Mesendoderm (in vitro differentiated cells): ENCODE measurements around the gene PKP3.

ENCODE experiments used
- DNase-seq: peaks from one replicate; pipeline ENCODE4 v3.0.0; 2013
- H2AK5ac ChIP-seq: 2 replicates; pipeline ENCODE4 v1.6.1; 2013; ENCODE audit warnings: low read length, inconsistent platforms
- H2BK120ac ChIP-seq: 2 replicates; pipeline ENCODE4 v1.6.1; 2013; ENCODE audit warnings: low read depth, mild to moderate bottlenecking, low read length, moderate library complexity, mixed read lengths
- H2BK15ac ChIP-seq: replicated peaks from 2 replicates; pipeline ENCODE4 v1.6.1; 2013; ENCODE audit warnings: low read depth, mild to moderate bottlenecking, moderate library complexity
- H2BK5ac ChIP-seq: 2 replicates; pipeline ENCODE4 v1.6.1; 2013; ENCODE audit warnings: low read length, inconsistent platforms
- H3K18ac ChIP-seq: 2 replicates; pipeline ENCODE4 v1.6.1; 2013; ENCODE audit warnings: mild to moderate bottlenecking, low read length, mixed read lengths
- H3K23ac ChIP-seq: one replicate; pipeline ENCODE4 v1.6.1; 2013; ENCODE audit warnings: low read length
- H3K27ac ChIP-seq: 2 replicates; pipeline ENCODE4 v1.5.1; 2013; ENCODE audit warnings: low read depth, mild to moderate bottlenecking, inconsistent platforms, low read length, moderate library complexity
- H3K27me3 ChIP-seq: 2 replicates; pipeline ENCODE4 v1.6.1; 2013; ENCODE audit warnings: low read length, control low read depth, mild to moderate bottlenecking, inconsistent platforms; ENCODE audit not compliant: insufficient read depth, poor library complexity
- H3K36me3 ChIP-seq: 2 replicates; pipeline ENCODE4 v1.6.1; 2013; ENCODE audit warnings: low read length, inconsistent platforms; ENCODE audit not compliant: control insufficient read depth, insufficient read depth
- H3K4ac ChIP-seq: one replicate; pipeline ENCODE4 v1.6.1; 2013; ENCODE audit warnings: low read depth, mild to moderate bottlenecking, low read length, moderate library complexity
- H3K4me1 ChIP-seq: 2 replicates; pipeline ENCODE4 v1.6.1; 2013; ENCODE audit warnings: low read depth, low read length, inconsistent platforms; ENCODE audit not compliant: control insufficient read depth
- H3K4me2 ChIP-seq: 2 replicates; pipeline ENCODE4 v1.6.1; 2013; ENCODE audit warnings: low read length
- H3K4me3 ChIP-seq: 2 replicates; pipeline ENCODE4 v1.5.1; 2013; ENCODE audit warnings: mild to moderate bottlenecking, low read length
- H3K56ac ChIP-seq: one replicate; pipeline ENCODE4 v1.6.1; 2013; ENCODE audit warnings: low read length
- H3K79me1 ChIP-seq: 2 replicates; pipeline ENCODE4 v1.6.1; 2013; ENCODE audit warnings: low read length, inconsistent platforms
- H3K79me2 ChIP-seq: 2 replicates; pipeline ENCODE4 v1.6.1; 2013; ENCODE audit warnings: mild to moderate bottlenecking, low read length; ENCODE audit not compliant: control insufficient read depth, insufficient read depth
- H3K9ac ChIP-seq: 2 replicates; pipeline ENCODE4 v1.6.1; 2013; ENCODE audit warnings: low read length, inconsistent platforms
- H4K5ac ChIP-seq: one replicate; pipeline ENCODE4 v1.6.1; 2013; ENCODE audit warnings: low read length
- H4K8ac ChIP-seq: one replicate; pipeline ENCODE4 v1.6.1; 2013; ENCODE audit warnings: low read depth, mild to moderate bottlenecking, control low read depth, low read length, moderate library complexity
- WGBS: extraction: QIAGEN DNeasy Blood & Tissue Kit; methylation state at CpG from one replicate; pipeline ENCODE4 v1.1.7; 2013; ENCODE audit warnings: low lambda C conversion rate, missing lambda C conversion rate; ENCODE audit not compliant: insufficient coverage; ENCODE audit errors: extremely low coverage; 5-methylcytosine and 5-hydroxymethylcytosine counted together

The PKP3 gene

DNA sequence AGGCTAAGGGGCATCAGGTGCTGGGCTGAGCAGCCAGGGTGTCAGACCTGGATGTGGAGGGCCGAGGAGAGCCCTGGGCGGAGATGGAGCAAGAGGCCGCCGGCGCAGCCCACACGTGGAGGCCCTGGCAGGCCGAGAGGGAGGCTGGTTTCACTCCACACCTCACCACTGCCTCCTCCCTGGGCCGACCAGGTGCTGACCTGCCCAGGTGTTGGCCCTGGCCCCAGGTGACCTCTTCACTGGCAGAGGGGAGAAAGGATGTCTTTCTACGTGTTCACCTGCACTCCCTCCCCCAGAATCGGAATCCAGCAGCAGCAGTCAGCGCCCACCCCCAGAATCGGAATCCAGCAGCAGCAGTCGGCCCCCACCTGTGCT, 47.0 kb downstream of the PKP3 start:
- peak overlapping the region; percentile 70 for H3K9ac ChIP-seq
- H3K23ac ChIP-seq: no peak overlapping the region
- no peaks in the 10 kb centered on the region for H3K79me2 ChIP-seq
- no peaks in the 10 kb centered on the region for H3K4me1 ChIP-seq
- H3K4me3 ChIP-seq: no peak overlapping the region
- no peak overlapping the region for H2BK5ac ChIP-seq
- H4K8ac ChIP-seq: no peak overlapping the region
- no peak overlapping the region for H2BK120ac ChIP-seq
- WGBS: no CpG with 5 or more reads among the region's 13 CpGs
- H3K56ac ChIP-seq: no peak overlapping the region
- H3K18ac ChIP-seq: no peak overlapping the region
- no peak overlapping the region for H3K27ac ChIP-seq
- no peak for DNase-seq
- no peak overlapping the region for H3K4ac ChIP-seq
- H4K5ac ChIP-seq: no peak overlapping the region
- no peaks in the 10 kb centered on the region for H3K27me3 ChIP-seq
- no peaks in the 10 kb centered on the region for H3K36me3 ChIP-seq
- no peak overlapping the region for H2BK15ac ChIP-seq
- no peak overlapping the region for H3K4me2 ChIP-seq
- no peak overlapping the region for H2AK5ac ChIP-seq
- no peaks in the 10 kb centered on the region for H3K79me1 ChIP-seq

DNA sequence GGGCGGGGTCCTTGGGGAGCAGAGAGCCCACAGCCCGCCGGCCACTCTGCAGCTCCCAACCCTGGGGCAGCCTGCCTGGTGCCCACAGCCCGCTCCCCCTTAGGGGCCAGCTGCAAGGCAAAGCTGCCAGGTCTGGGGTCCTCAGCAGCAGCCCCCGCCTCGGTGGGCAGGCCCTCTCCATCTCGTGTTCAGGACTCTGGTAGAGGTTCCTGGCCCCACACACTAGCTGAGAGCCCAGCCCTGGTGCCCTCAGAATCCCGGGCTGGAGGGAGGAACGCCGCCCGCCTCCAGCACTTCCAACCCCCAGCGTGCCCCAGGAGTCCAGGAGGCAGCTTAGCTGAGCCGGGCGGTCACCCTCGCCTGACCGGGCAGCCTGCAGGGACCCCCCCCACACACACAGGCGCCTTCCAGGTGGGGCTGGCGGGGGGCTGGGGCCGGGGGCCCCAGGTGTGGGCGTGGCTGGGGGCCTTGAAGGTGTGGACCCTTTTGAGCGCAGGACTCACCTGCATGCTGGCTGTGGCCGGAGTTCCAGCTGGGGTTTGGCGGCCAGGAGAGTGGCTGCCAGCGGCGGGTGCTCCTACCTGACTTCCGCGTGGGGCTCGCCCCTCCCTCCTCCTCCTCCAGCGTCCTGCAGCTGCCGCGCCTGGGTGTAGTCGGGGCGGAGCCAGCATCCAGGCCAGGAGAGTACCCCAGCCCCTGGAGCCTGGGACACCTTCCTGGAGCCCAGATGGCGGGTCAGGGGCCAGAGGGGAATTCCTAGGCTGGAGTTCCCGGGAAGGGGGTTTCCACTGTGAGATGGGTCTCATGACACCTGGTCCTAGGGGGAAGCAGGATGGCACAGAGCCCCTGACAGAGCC, 47.6 kb downstream of the PKP3 start, which contains the start of gene ANO9:
Gene ANO9, minus strand, starts transcription at position 594 of the 857 bp plus-strand sequence. Its CDS starts 85 bp downstream, at position 509.
- peak; percentile 32 for DNase-seq
- Histone ChIP-seq H3K4ac (peak within 1 kb of the TSS; percentile 83), H3K23ac (no peak within 1 kb of the TSS), H3K4me3 (no peak within 1 kb of the TSS), H3K79me2 (no peaks in the 10 kb centered on the region), H3K27ac (no peak within 1 kb of the TSS), H2AK5ac (no peak within 1 kb of the TSS), H4K8ac (no peak within 1 kb of the TSS), H3K36me3 (no peaks in the 10 kb centered on the region), H3K56ac (peak within 1 kb of the TSS; percentile 76), H4K5ac (no peak within 1 kb of the TSS), H2BK15ac (no peak within 1 kb of the TSS), H3K27me3 (no peaks in the 10 kb centered on the region), H2BK120ac (no peak within 1 kb of the TSS), H2BK5ac (no peak within 1 kb of the TSS), H3K79me1 (no peaks in the 10 kb centered on the region), H3K4me2 (peak within 1 kb of the TSS; percentile 36), H3K9ac (peak within 1 kb of the TSS; percentile 70), H3K4me1 (no peaks in the 10 kb centered on the region), H3K18ac (peak within 1 kb of the TSS; percentile 86)
- no CpG with 5 or more reads among the region's 35 CpGs for WGBS

DNA sequence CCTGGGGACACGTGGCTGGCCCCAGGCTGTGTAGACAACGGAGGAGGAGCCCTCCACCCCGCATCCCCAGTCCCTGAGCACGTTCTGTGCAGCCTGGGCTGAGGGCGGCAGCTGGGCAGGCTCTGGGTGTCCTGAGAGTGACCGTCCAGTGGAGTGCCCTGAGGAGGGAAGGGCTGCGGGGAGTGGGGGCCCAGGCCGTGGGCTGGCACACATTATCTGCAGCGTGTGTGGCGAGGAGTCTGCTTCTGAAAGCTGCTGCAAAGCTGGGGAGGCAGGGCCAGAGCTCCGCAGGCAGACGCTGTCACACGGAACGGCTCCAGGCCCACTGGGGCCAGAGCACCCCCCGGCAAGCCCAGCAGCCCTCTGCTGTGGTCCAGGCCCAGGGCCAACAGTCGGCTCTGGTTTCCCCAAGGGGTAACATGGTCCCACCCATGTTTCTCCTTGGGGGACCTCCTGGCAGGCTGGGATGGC, 48.6 kb downstream of the PKP3 start:
- H3K27ac ChIP-seq: no peak overlapping the region
- no peak for DNase-seq
- H3K4me2 ChIP-seq: no peak overlapping the region

DNA sequence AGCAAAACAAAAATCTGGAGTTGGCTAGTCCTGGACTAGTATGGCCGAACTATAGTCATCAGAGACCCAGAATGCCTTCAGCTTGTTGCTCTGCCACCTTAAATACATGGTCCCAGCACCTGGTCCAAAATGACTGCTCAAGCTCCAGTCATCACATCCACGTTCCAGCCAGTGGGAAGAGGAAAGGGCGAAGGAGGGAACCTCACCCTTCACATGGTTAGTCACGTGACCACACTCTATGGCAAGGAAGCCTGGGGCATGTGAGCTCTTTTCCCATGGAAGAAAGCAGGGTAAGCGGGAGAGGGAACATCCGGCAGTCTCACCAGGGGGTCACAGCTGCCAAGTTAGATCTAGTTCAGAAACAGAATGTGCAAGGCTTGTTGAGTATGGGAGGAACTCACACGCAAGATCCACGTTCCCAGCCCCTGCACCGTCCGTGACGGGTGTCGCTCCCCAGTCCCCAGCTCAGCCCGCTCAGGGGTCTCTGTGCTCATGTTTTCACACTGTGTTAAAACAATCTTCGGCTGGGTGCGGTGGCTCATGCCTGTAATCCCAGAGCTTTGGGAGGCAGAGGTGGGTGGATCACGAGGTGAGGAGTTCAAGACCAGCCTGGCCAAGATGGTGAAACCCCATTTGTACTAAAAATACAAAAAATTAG, 49.7 kb downstream of the PKP3 start:
- no peak overlapping the region for H2BK5ac ChIP-seq
- no peak overlapping the region for H3K23ac ChIP-seq
- no peak overlapping the region for H2BK120ac ChIP-seq
- WGBS: no CpG with 5 or more reads among the region's 16 CpGs
- no peak overlapping the region for H3K9ac ChIP-seq
- no peaks in the 10 kb centered on the region for H3K79me1 ChIP-seq
- H4K5ac ChIP-seq: no peak overlapping the region
- no peak overlapping the region for H3K56ac ChIP-seq
- no peak overlapping the region for H2AK5ac ChIP-seq
- H3K79me2 ChIP-seq: no peaks in the 10 kb centered on the region
- H3K18ac ChIP-seq: no peak overlapping the region
- H3K4me2 ChIP-seq: no peak overlapping the region
- H3K4me3 ChIP-seq: no peak overlapping the region
- no peaks in the 10 kb centered on the region for H3K36me3 ChIP-seq
- no peaks in the 10 kb centered on the region for H3K4me1 ChIP-seq
- H3K27me3 ChIP-seq: no peaks in the 10 kb centered on the region
- no peak overlapping the region for H3K4ac ChIP-seq
- H3K27ac ChIP-seq: no peak overlapping the region
- DNase-seq: peak; percentile 41
- H4K8ac ChIP-seq: no peak overlapping the region
- no peak overlapping the region for H2BK15ac ChIP-seq

More for the DNA sequence above, 48.6 kb downstream of the PKP3 start:
- H3K4me1 ChIP-seq: no peaks in the 10 kb centered on the region
- H3K18ac ChIP-seq: no peak overlapping the region
- no peaks in the 10 kb centered on the region for H3K79me1 ChIP-seq
- no peak overlapping the region for H3K9ac ChIP-seq
- no peak overlapping the region for H4K8ac ChIP-seq
- no peaks in the 10 kb centered on the region for H3K79me2 ChIP-seq
- H2BK120ac ChIP-seq: no peak overlapping the region
- no peaks in the 10 kb centered on the region for H3K36me3 ChIP-seq
- H2AK5ac ChIP-seq: no peak overlapping the region
- H4K5ac ChIP-seq: no peak overlapping the region
- no peaks in the 10 kb centered on the region for H3K27me3 ChIP-seq
- no peak overlapping the region for H2BK5ac ChIP-seq
- peak overlapping the region; percentile 60 for H3K56ac ChIP-seq
- no CpG with 5 or more reads among the region's 16 CpGs for WGBS
- no peak overlapping the region for H3K23ac ChIP-seq
- no peak overlapping the region for H3K4ac ChIP-seq
- no peak overlapping the region for H2BK15ac ChIP-seq
- H3K4me3 ChIP-seq: no peak overlapping the region

DNA sequence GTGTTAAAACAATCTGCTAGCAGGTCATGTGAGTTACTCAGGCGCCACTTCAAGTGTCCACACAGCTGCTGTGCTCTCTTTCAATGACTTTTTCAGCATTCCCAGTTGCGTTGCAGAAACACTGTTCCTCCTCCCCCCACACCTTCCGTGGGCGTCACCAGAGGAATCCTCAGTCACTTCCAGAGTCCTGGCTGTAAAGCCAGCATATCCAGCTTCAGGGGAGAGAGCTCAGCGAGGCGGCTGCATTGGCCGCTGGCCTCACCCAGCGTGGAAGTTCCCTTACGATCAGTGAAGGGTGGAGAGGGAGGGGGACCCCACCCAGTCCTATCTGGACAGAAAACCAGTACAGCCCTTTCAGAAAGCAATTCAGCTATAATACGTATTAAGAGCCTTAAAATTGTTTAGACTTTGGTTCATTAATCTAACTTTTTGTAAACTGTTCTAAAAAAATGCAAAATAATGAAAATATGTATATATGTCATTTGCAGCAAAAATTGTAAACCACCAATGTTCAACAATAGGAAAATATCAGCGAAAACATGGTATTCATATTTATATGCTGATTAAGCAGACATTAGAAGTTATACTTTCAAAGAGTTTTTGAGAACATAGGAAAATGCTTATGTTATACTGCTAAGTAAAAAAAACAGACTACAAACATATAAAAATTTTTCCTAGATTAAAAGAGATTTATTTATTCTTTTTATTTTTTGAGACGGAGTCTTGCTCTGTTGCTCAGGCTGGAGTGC, 50.6 kb downstream of the PKP3 start:
- no peak overlapping the region for H3K9ac ChIP-seq

More for the DNA sequence above, 50.6 kb downstream of the PKP3 start:
- no peak overlapping the region for H4K5ac ChIP-seq
- H2BK120ac ChIP-seq: no peak overlapping the region
- no peak overlapping the region for H3K18ac ChIP-seq
- H3K79me2 ChIP-seq: no peaks in the 10 kb centered on the region
- H3K4me3 ChIP-seq: no peak overlapping the region
- no peaks in the 10 kb centered on the region for H3K36me3 ChIP-seq
- H3K56ac ChIP-seq: no peak overlapping the region
- DNase-seq: no peak
- no peak overlapping the region for H2BK5ac ChIP-seq
- H4K8ac ChIP-seq: no peak overlapping the region
- H3K4me1 ChIP-seq: no peaks in the 10 kb centered on the region
- H2BK15ac ChIP-seq: no peak overlapping the region
- H3K79me1 ChIP-seq: peaks cover 2% of the 10 kb centered on the region
- no peak overlapping the region for H3K23ac ChIP-seq
- H2AK5ac ChIP-seq: no peak overlapping the region
- H3K4ac ChIP-seq: no peak overlapping the region
- H3K27me3 ChIP-seq: no peaks in the 10 kb centered on the region
- WGBS: no CpG with 5 or more reads among the region's 12 CpGs
- H3K27ac ChIP-seq: no peak overlapping the region
- H3K4me2 ChIP-seq: no peak overlapping the region
